Measurements from ENCODE around the gene GPR31. TPM values are rescaled to one million over a fixed set of nuclear protein-coding genes. Genes with fewer than 3 reads are reported as not detected.

Gene GPR31
- polyA plus RNA-seq, 3 donors: not detected

DNA sequence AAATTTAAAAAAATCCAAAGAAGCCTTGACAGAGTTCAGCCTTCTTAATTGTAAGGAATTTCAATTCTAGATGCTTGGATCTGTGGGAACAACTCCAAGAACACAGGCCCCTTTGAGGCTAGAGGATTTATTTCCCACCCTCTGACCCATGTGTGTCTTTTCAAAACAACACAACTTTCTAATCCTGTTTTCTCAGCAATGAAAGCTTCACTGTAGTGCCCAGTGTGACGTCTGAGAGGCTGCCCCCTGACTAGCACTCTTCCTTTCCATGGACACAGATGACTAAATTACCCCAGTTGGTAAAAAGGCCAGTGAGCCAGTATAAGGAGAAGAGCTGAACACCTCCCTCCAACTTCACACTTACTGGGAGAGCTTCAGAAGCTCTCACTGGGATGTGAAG lies 51.4 kb downstream of the GPR31 start:
- peak in 6 of 11 donors; percentile 29 to 46 (median 33) for DNase-seq (ENCODE audit: extremely low read depth in 1 of 11, low read depth in 9 of 11, low spot score in 4 of 11)

Other genes starting within 250 kb of the GPR31 start
- gene RNASET2, start 201.4 kb downstream of the GPR31 start, polyA plus RNA-seq (ENCODE audit: insufficient read length in 3 of 3): 10 to 100 TPM; 56.5 to 68.8 (median 62.6) TPM
- 10 to 100 TPM; 29.7 to 50.4 (median 34.2) TPM for gene CEP43, start 158.6 kb downstream of the GPR31 start, polyA plus RNA-seq (ENCODE audit: insufficient read length in 3 of 3)
- under 1 TPM in 1 of 3 donors, not detected in 2; 0.11 TPM for gene CCR6, start 34.9 kb downstream of the GPR31 start, polyA plus RNA-seq (ENCODE audit: insufficient read length in 3 of 3)
- 10 to 100 TPM in 1 of 3 donors, 1 to 10 TPM in 2; 3.0 to 14.3 (median 7.4) TPM for gene UNC93A, start 133.3 kb upstream of the GPR31 start, polyA plus RNA-seq (ENCODE audit: insufficient read length in 3 of 3)
- 1 to 10 TPM in 1 of 3 donors, under 1 TPM in 2; 0.67 to 1.0 (median 0.72) TPM for gene TTLL2, start 167.1 kb upstream of the GPR31 start, polyA plus RNA-seq (ENCODE audit: insufficient read length in 3 of 3)